NCI-H1048 (cell line): ENCODE measurements around the gene PPL.

Source experiments
- DNase-seq: peaks from one replicate; lab custom pipeline; 2025; lab: John Stamatoyannopoulos, UW

Gene PPL

GRCh38 chr16:4860727-4861342, 76.1 kb downstream of the PPL start:
- no peak for DNase-seq

- DNase-seq = no peak
Observed at GRCh38 chr16:4859900-4860255, 77.1 kb downstream of the PPL start.

- DNase-seq = no peak
Observed at GRCh38 chr16:4859190-4859899, 77.6 kb downstream of the PPL start.

GRCh38 chr16:4855804-4856203, 81.1 kb downstream of the PPL start:
- no peak for DNase-seq

- DNase-seq = no peak
Observed at GRCh38 chr16:4855371-4855770, 81.6 kb downstream of the PPL start.

GRCh38 chr16:4852221-4852872, 84.6 kb downstream of the PPL start:
- no peak for DNase-seq

- no peak for DNase-seq
Observed at GRCh38 chr16:4850211-4850610, 86.7 kb downstream of the PPL start.

GRCh38 chr16:4847774-4848587, 89.0 kb downstream of the PPL start:
- DNase-seq = no peak

GRCh38 chr16:4846901-4847773, 89.8 kb downstream of the PPL start, which contains the start of the genes GLYR1 and UBN1:
GLYR1 (minus strand) TSS chr16:4847288; CDS start chr16:4847265, 23 bp downstream.
UBN1 (plus strand) TSS chr16:4847481; CDS start chr16:4852918, 5,437 bp downstream.
- DNase-seq = peak; percentile 72

GRCh38 chr16:4846503-4846900, 90.4 kb downstream of the PPL start:
- no peak for DNase-seq

- DNase-seq = no peak
Observed at GRCh38 chr16:4840984-4841383, 96.0 kb downstream of the PPL start.

GRCh38 chr16:4839942-4840341, 97.0 kb downstream of the PPL start:
- no peak for DNase-seq

GRCh38 chr16:4837733-4838501, 99.0 kb downstream of the PPL start:
- no peak for DNase-seq

GRCh38 chr16:4836727-4837126, 100.2 kb downstream of the PPL start:
- no peak for DNase-seq

- no peak for DNase-seq
Observed at GRCh38 chr16:4833584-4833983, 103.4 kb downstream of the PPL start.

- DNase-seq = no peak
Observed at GRCh38 chr16:4832698-4833343, 104.1 kb downstream of the PPL start.
